ENCODE data around the gene EPHB2.

DNA sequence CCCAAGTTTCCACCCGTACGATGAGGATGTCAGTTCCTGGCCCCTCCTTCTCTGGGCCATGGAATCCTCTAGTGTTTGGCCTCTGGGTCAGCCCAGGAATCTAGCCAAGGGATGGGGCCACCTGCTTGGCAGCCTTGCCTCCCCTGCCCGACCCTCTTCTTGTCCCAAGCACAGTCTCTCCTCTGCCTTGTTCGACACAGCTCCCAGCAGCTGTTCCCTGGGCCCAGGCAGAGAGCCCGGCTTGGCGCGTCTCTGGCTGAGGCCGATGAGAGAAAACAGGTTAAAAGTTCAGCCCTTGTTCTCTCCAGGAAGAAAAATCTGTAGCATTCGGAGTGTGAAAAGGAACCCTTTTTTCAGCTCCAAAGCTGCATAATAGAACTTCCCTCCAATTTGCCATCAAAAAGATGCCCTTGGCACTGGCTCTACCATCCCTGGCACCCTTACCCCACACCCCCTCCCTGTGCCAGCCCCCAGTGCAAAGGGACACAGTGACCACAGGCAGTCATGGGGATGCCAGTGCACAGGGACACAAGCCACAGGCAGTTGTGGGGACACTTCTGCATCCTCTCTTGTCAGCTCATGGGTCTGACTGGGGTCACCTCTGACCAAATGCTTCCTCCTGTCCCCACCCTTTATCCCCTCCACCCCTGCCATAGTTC is 68.4 kb downstream of the EPHB2 start:
- TF ChIP-seq POLR2AphosphoS5 (IDR thresholded peaks at IDR 0.05): peak in 1 of 4 donors; percentile 12
- TF ChIP-seq, protein P1, sequence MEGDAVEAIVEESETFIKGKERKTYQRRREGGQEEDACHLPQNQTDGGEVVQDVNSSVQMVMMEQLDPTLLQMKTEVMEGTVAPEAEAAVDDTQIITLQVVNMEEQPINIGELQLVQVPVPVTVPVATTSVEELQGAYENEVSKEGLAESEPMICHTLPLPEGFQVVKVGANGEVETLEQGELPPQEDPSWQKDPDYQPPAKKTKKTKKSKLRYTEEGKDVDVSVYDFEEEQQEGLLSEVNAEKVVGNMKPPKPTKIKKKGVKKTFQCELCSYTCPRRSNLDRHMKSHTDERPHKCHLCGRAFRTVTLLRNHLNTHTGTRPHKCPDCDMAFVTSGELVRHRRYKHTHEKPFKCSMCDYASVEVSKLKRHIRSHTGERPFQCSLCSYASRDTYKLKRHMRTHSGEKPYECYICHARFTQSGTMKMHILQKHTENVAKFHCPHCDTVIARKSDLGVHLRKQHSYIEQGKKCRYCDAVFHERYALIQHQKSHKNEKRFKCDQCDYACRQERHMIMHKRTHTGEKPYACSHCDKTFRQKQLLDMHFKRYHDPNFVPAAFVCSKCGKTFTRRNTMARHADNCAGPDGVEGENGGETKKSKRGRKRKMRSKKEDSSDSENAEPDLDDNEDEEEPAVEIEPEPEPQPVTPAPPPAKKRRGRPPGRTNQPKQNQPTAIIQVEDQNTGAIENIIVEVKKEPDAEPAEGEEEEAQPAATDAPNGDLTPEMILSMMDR (IDR thresholded peaks at IDR 0.05): no peak

All from sigmoid colon (tissue), 4 donors.